HepG2 (cell line): ENCODE results near the gene OS9. TPM values are rescaled to one million over a fixed set of nuclear protein-coding genes. Genes with fewer than 3 reads are reported as not detected.

ENCODE experiments used
- CHCHD3 ChIP-seq: sonication (generic); formaldehyde crosslinking; IDR thresholded peaks from 2 replicates; pipeline ENCODE4 v1.8.0; 2022; ENCODE audit warnings: mild to moderate bottlenecking, missing genetic modification reagents, moderate library complexity
- FIP1L1 ChIP-seq: fragments of 200-400 bp; formaldehyde crosslinking; IDR thresholded peaks from 2 replicates; pipeline ENCODE4 v1.6.1; 2018; ENCODE audit warnings: low read depth, mild to moderate bottlenecking, low read length, moderate library complexity, borderline replicate concordance; ENCODE audit not compliant: insufficient read depth
- FOXM1 ChIP-seq: sonication (generic); formaldehyde crosslinking; IDR thresholded peaks from 2 replicates; pipeline ENCODE4 v1.5.0; 2020; ENCODE audit warnings: missing genetic modification reagents
- GATA4 ChIP-seq: sonication (generic); IDR thresholded peaks from 2 replicates; pipeline ENCODE4 v1.6.1; 2016; ENCODE audit warnings: antibody characterized with exemption, low read depth, borderline replicate concordance
- KLF13 ChIP-seq: sonication (generic); formaldehyde crosslinking; IDR thresholded peaks from 2 replicates; pipeline ENCODE4 v1.4.0; 2020; ENCODE audit warnings: mild to moderate bottlenecking, missing genetic modification reagents
- PAXIP1 ChIP-seq: sonication (generic); formaldehyde crosslinking; conservative IDR thresholded peaks from 2 replicates; pipeline ENCODE4 v1.4.0; 2020; ENCODE audit warnings: mild to moderate bottlenecking, missing genetic modification reagents, moderate library complexity
- RCOR2 ChIP-seq: IDR thresholded peaks from 2 replicates; pipeline ENCODE4 v1.6.1; 2016; ENCODE audit warnings: missing biosample characterization, missing genetic modification reagents
- SAP130 ChIP-seq: IDR thresholded peaks from 2 replicates; pipeline ENCODE4 v1.6.1; 2016; ENCODE audit warnings: low read depth
- THAP11 ChIP-seq: IDR thresholded peaks from 2 replicates; pipeline ENCODE4 v1.6.1; 2016; ENCODE audit warnings: missing biosample characterization, missing genetic modification reagents
- TRIM24 ChIP-seq: sonication (generic); formaldehyde crosslinking; IDR thresholded peaks from 2 replicates; pipeline ENCODE4 v1.8.0; 2022; ENCODE audit warnings: mild to moderate bottlenecking, missing genetic modification reagents
- ZBTB14 ChIP-seq: sonication (generic); formaldehyde crosslinking; IDR thresholded peaks from 2 replicates; pipeline ENCODE4 v1.4.0; 2020; ENCODE audit warnings: missing genetic modification reagents
- ZNF101 ChIP-seq: sonication (generic); formaldehyde crosslinking; IDR thresholded peaks from 2 replicates; pipeline ENCODE4 v1.4.0; 2020; ENCODE audit warnings: mild to moderate bottlenecking, low read depth, missing genetic modification reagents, borderline replicate concordance
- ZNF138 ChIP-seq: sonication (generic); formaldehyde crosslinking; IDR thresholded peaks from 2 replicates; pipeline ENCODE4 v1.5.0; 2020; ENCODE audit warnings: mild to moderate bottlenecking, low read depth, missing genetic modification reagents
- ZNF350 ChIP-seq: sonication (generic); formaldehyde crosslinking; IDR thresholded peaks from 2 replicates; pipeline ENCODE4 v1.4.0; 2020; ENCODE audit warnings: mild to moderate bottlenecking, low read depth, missing genetic modification reagents, borderline replicate concordance
- ZNF414 ChIP-seq: sonication (generic); formaldehyde crosslinking; IDR thresholded peaks from 2 replicates; pipeline ENCODE4 v1.5.0; 2020; ENCODE audit warnings: missing genetic modification reagents
- ZNF589 ChIP-seq: sonication (generic); formaldehyde crosslinking; conservative IDR thresholded peaks from 2 replicates; pipeline ENCODE4 v1.8.0; 2022; ENCODE audit warnings: mild to moderate bottlenecking, moderate library complexity, missing genetic modification reagents
- ZNF609 ChIP-seq: sonication (generic); formaldehyde crosslinking; IDR thresholded peaks from 2 replicates; pipeline ENCODE4 v1.4.0; 2020; ENCODE audit warnings: mild to moderate bottlenecking, missing genetic modification reagents, borderline replicate concordance
- ZNF713 ChIP-seq: sonication (generic); formaldehyde crosslinking; IDR thresholded peaks from 2 replicates; pipeline ENCODE4 v1.4.0; 2020; ENCODE audit warnings: mild to moderate bottlenecking, missing genetic modification reagents
- ZZZ3 ChIP-seq: sonication (generic); formaldehyde crosslinking; IDR thresholded peaks from 2 replicates; pipeline ENCODE4 v1.4.0; 2020; ENCODE audit warnings: missing genetic modification reagents, mild to moderate bottlenecking, borderline replicate concordance
- polyA plus RNA-seq, 8 experiments: library from polyadenylated mRNA; depleted of rRNA in 3 of 8; stranded (reverse) in 7 of 8; unstranded in 1 of 8; fragments of >200 nt; fragmentation: Illumina TruSeq in 4 of 8; extraction: Trizol in 4 of 8; gene quantifications; 2 replicates each; pipeline versions ENCODE4 v1.2.1 to v1.2.3, GENCODE V29; 2011 to 2016; ENCODE audit warnings: low read depth in 4 of 8, missing spikeins in 1 of 8, mixed read lengths in 1 of 8; ENCODE audit not compliant: insufficient read depth in 1 of 8
- total RNA-seq, 5 experiments: library from RNA; depleted of rRNA; stranded (reverse); fragments of >200 nt; fragmentation: Illumina TruSeq; extraction: Trizol; gene quantifications; 2 replicates each; pipeline ENCODE4 v1.2.3, GENCODE V29; 2016; ENCODE audit warnings: low read depth in 1 of 5

The OS9 gene
- total and polyA plus RNA-seq, 2 of the 13 experiments (the other 11 are each of a cell fraction or from before 2014, with no cell fraction given), result 156 to 206 TPM

- TF ChIP-seq ZNF589 (no peak), KLF13 (CRISPR knock-in tag) (0 out of 2 replicates have a peak, but pooled peaks have one; percentile 40), GATA4 (no peak), ZNF609 (CRISPR knock-in tag) (no peak; the same call in 1 of the 2 replicates), RCOR2 (no peak), ZNF101 (CRISPR knock-in tag) (no peak), FIP1L1 (no peak), TRIM24 (no peak), THAP11 (CRISPR knock-in tag) (no peak), SAP130 (peak; percentile 76), ZNF713 (CRISPR knock-in tag) (no peak), ZBTB14 (no peak), CHCHD3 (CRISPR knock-in tag) (no peak), ZNF414 (CRISPR knock-in tag) (no peak), PAXIP1 (CRISPR knock-in tag) (peak; percentile 64), ZNF138 (CRISPR knock-in tag) (no peak), ZZZ3 (CRISPR knock-in tag) (no peak), ZNF350 (CRISPR knock-in tag) (no peak), FOXM1 (CRISPR knock-in tag) (no peak)
These were observed 61.8 kb downstream of the OS9 start (continued) for GRCh38 chr12:57755454-57756372.
